HepG2 (cell line): ENCODE data around the gene GRIK3. TPM values are rescaled to one million over a fixed set of nuclear protein-coding genes. Genes with fewer than 3 reads are reported as not detected.
A peak's percentile ranks its signal among the peaks of the same experiment; 100 is the strongest.

Experiments used
- CBX5 ChIP-seq: sonication (generic); formaldehyde crosslinking; IDR thresholded peaks from 2 replicates; pipeline ENCODE4 v1.4.0; 2020; ENCODE audit warnings: missing genetic modification reagents, borderline replicate concordance
- ESRRA ChIP-seq: sonication (generic); formaldehyde crosslinking; IDR thresholded peaks from 2 replicates; pipeline ENCODE4 v1.5.1; 2020; ENCODE audit warnings: mild to moderate bottlenecking, low read depth, missing genetic modification reagents
- FOSL1 ChIP-seq: sonication (generic); formaldehyde crosslinking; IDR thresholded peaks from 2 replicates; pipeline ENCODE4 v1.9.0; 2021; ENCODE audit warnings: missing genetic modification reagents, borderline replicate concordance
- GATAD2A ChIP-seq: IDR thresholded peaks from 2 replicates; pipeline ENCODE4 v1.6.1; 2016
- KAT8 ChIP-seq: IDR thresholded peaks from 2 replicates; pipeline ENCODE4 v1.6.1; 2016; ENCODE audit warnings: missing genetic modification reagents, missing compliant biosample characterization
- KDM1A ChIP-seq: IDR thresholded peaks from 2 replicates; pipeline ENCODE4 v1.6.1; 2016; ENCODE audit warnings: missing compliant biosample characterization
- MEIS1 ChIP-seq: sonication (generic); formaldehyde crosslinking; IDR thresholded peaks from 2 replicates; pipeline ENCODE4 v1.9.0; 2021; ENCODE audit warnings: mild to moderate bottlenecking, missing genetic modification reagents, moderate library complexity, borderline replicate concordance
- TBP ChIP-seq: sonication (generic); formaldehyde crosslinking; IDR thresholded peaks from 2 replicates; pipeline ENCODE4 v1.5.0; 2020; ENCODE audit warnings: missing genetic modification reagents
- ZNF260 ChIP-seq: sonication (generic); formaldehyde crosslinking; IDR thresholded peaks from 2 replicates; pipeline ENCODE4 v1.4.0; 2020; ENCODE audit warnings: missing genetic modification reagents, low read depth, mild to moderate bottlenecking, borderline replicate concordance
- ZNF557 ChIP-seq: sonication (generic); formaldehyde crosslinking; IDR thresholded peaks from 2 replicates; pipeline ENCODE4 v1.4.0; 2020; ENCODE audit warnings: missing genetic modification reagents
- ZNF790 ChIP-seq: sonication (generic); formaldehyde crosslinking; IDR thresholded peaks from 2 replicates; pipeline ENCODE4 v1.8.0; 2022; ENCODE audit warnings: missing genetic modification reagents, mild to moderate bottlenecking, borderline replicate concordance
- ZSCAN29 ChIP-seq: sonication (generic); formaldehyde crosslinking; conservative IDR thresholded peaks from 2 replicates; pipeline ENCODE4 v1.4.0; 2020; ENCODE audit warnings: mild to moderate bottlenecking, missing genetic modification reagents
- polyA plus RNA-seq, 8 experiments: library from polyadenylated mRNA; depleted of rRNA in 3 of 8; stranded (reverse) in 7 of 8; unstranded in 1 of 8; fragments of >200 nt; fragmentation: Illumina TruSeq in 4 of 8; extraction: Trizol in 4 of 8; gene quantifications; 2 replicates each; pipeline versions ENCODE4 v1.2.1 to v1.2.3, GENCODE V29; 2011 to 2016; ENCODE audit warnings: low read depth in 4 of 8, missing spikeins in 1 of 8, mixed read lengths in 1 of 8; ENCODE audit not compliant: insufficient read depth in 1 of 8
- total RNA-seq, 5 experiments: library from RNA; depleted of rRNA; stranded (reverse); fragments of >200 nt; fragmentation: Illumina TruSeq; extraction: Trizol; gene quantifications; 2 replicates each; pipeline ENCODE4 v1.2.3, GENCODE V29; 2016; ENCODE audit warnings: low read depth in 1 of 5
- TF ChIP-seq, protein P1 (sequence below): sonication (generic); formaldehyde crosslinking; IDR thresholded peaks from 2 replicates; pipeline ENCODE4 v1.8.1; 2022; ENCODE audit warnings: low read depth, mild to moderate bottlenecking, missing genetic modification reagents
- TF ChIP-seq, protein P2 (sequence below), 2 experiments: IDR thresholded peaks; 2 replicates each; pipeline ENCODE4 v1.6.1; 2011 to 2012; ENCODE audit warnings: low read length in 2 of 2, borderline replicate concordance in 1 of 2, low read depth in 1 of 2, mild to moderate bottlenecking in 1 of 2, moderate library complexity in 1 of 2
- TF ChIP-seq, protein P3 (sequence below), 2 experiments: fragments of 450-650 bp in 1 of 2; sonication (generic) in 1 of 2; formaldehyde crosslinking; IDR thresholded peaks; 2 replicates each; pipeline versions ENCODE4 v1.5.0 to v1.8.0; 2020 to 2022; ENCODE audit warnings: mild to moderate bottlenecking in 1 of 2, missing genetic modification reagents in 1 of 2
- TF ChIP-seq, protein P4 (sequence below): IDR thresholded peaks from 2 replicates; pipeline ENCODE4 v1.4.0; 2020; ENCODE audit warnings: mild to moderate bottlenecking, missing genetic modification reagents
- TF ChIP-seq, protein P5 (sequence below): sonication (generic); formaldehyde crosslinking; IDR thresholded peaks from 2 replicates; pipeline ENCODE4 v1.4.0; 2020; ENCODE audit warnings: missing genetic modification reagents, borderline replicate concordance

The GRIK3 gene
- total and polyA plus RNA-seq, 2 of the 13 experiments (the other 11 are each of a cell fraction or from before 2014, with no cell fraction given): not detected

DNA sequence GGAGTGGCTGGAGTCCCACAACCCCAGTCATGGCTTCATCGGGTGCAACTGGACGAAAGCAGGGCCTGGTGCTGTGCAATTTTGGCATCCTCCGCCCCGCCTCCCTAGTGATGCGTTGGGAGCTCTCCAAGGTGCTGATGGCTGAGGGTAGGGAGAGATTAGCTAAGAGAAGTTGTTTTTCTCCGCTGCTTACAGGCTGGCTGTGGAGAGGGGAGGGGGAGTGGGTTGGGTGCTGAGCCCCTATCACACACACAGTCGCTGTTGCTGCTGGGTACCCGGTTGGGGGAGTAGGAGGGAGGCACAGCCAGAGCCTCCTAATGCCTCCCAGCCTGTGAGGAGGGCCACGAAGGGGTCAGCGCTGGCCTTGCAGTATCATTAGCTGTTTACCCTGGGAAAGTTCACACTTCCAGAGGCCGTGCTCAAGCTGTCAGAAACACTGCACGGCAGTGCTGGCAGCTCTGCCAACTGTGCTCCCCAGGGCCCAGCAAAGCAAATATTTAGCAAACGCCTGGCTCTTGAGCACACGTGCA lies 110.0 kb downstream of the GRIK3 start (continued):
- TF ChIP-seq, protein P1, sequence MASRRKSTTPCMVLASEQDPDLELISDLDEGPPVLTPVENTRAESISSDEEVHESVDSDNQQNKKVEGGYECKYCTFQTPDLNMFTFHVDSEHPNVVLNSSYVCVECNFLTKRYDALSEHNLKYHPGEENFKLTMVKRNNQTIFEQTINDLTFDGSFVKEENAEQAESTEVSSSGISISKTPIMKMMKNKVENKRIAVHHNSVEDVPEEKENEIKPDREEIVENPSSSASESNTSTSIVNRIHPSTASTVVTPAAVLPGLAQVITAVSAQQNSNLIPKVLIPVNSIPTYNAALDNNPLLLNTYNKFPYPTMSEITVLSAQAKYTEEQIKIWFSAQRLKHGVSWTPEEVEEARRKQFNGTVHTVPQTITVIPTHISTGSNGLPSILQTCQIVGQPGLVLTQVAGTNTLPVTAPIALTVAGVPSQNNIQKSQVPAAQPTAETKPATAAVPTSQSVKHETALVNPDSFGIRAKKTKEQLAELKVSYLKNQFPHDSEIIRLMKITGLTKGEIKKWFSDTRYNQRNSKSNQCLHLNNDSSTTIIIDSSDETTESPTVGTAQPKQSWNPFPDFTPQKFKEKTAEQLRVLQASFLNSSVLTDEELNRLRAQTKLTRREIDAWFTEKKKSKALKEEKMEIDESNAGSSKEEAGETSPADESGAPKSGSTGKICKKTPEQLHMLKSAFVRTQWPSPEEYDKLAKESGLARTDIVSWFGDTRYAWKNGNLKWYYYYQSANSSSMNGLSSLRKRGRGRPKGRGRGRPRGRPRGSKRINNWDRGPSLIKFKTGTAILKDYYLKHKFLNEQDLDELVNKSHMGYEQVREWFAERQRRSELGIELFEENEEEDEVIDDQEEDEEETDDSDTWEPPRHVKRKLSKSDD (CRISPR knock-in tag): no peak
- TF ChIP-seq ZSCAN29 (CRISPR knock-in tag) (no peak), ZNF557 (CRISPR knock-in tag) (0 out of 2 replicates have a peak, but pooled peaks have one; percentile 34), FOSL1 (CRISPR knock-in tag) (no peak), KAT8 (no peak), ZNF260 (no peak), GATAD2A (CRISPR knock-in tag) (no peak), CBX5 (CRISPR knock-in tag) (no peak), ESRRA (CRISPR knock-in tag) (no peak), ZNF790 (no peak), TBP (CRISPR knock-in tag) (no peak), KDM1A (no peak), MEIS1 (CRISPR knock-in tag) (no peak)
- TF ChIP-seq, protein P2, sequence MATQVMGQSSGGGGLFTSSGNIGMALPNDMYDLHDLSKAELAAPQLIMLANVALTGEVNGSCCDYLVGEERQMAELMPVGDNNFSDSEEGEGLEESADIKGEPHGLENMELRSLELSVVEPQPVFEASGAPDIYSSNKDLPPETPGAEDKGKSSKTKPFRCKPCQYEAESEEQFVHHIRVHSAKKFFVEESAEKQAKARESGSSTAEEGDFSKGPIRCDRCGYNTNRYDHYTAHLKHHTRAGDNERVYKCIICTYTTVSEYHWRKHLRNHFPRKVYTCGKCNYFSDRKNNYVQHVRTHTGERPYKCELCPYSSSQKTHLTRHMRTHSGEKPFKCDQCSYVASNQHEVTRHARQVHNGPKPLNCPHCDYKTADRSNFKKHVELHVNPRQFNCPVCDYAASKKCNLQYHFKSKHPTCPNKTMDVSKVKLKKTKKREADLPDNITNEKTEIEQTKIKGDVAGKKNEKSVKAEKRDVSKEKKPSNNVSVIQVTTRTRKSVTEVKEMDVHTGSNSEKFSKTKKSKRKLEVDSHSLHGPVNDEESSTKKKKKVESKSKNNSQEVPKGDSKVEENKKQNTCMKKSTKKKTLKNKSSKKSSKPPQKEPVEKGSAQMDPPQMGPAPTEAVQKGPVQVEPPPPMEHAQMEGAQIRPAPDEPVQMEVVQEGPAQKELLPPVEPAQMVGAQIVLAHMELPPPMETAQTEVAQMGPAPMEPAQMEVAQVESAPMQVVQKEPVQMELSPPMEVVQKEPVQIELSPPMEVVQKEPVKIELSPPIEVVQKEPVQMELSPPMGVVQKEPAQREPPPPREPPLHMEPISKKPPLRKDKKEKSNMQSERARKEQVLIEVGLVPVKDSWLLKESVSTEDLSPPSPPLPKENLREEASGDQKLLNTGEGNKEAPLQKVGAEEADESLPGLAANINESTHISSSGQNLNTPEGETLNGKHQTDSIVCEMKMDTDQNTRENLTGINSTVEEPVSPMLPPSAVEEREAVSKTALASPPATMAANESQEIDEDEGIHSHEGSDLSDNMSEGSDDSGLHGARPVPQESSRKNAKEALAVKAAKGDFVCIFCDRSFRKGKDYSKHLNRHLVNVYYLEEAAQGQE (IDR thresholded peaks at IDR 0.05; ENCODE audit: borderline replicate concordance in 1 of 2, low read depth in 1 of 2, low read length in 2 of 2): peak; percentile 93 to 97
- TF ChIP-seq, protein P3, sequence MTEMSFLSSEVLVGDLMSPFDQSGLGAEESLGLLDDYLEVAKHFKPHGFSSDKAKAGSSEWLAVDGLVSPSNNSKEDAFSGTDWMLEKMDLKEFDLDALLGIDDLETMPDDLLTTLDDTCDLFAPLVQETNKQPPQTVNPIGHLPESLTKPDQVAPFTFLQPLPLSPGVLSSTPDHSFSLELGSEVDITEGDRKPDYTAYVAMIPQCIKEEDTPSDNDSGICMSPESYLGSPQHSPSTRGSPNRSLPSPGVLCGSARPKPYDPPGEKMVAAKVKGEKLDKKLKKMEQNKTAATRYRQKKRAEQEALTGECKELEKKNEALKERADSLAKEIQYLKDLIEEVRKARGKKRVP (CRISPR knock-in tag; IDR thresholded peaks at IDR 0.05): no peak
- TF ChIP-seq, protein P4, sequence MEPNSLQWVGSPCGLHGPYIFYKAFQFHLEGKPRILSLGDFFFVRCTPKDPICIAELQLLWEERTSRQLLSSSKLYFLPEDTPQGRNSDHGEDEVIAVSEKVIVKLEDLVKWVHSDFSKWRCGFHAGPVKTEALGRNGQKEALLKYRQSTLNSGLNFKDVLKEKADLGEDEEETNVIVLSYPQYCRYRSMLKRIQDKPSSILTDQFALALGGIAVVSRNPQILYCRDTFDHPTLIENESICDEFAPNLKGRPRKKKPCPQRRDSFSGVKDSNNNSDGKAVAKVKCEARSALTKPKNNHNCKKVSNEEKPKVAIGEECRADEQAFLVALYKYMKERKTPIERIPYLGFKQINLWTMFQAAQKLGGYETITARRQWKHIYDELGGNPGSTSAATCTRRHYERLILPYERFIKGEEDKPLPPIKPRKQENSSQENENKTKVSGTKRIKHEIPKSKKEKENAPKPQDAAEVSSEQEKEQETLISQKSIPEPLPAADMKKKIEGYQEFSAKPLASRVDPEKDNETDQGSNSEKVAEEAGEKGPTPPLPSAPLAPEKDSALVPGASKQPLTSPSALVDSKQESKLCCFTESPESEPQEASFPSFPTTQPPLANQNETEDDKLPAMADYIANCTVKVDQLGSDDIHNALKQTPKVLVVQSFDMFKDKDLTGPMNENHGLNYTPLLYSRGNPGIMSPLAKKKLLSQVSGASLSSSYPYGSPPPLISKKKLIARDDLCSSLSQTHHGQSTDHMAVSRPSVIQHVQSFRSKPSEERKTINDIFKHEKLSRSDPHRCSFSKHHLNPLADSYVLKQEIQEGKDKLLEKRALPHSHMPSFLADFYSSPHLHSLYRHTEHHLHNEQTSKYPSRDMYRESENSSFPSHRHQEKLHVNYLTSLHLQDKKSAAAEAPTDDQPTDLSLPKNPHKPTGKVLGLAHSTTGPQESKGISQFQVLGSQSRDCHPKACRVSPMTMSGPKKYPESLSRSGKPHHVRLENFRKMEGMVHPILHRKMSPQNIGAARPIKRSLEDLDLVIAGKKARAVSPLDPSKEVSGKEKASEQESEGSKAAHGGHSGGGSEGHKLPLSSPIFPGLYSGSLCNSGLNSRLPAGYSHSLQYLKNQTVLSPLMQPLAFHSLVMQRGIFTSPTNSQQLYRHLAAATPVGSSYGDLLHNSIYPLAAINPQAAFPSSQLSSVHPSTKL (CRISPR knock-in tag): 0 out of 2 replicates have a peak, but pooled peaks have one; percentile 28
- TF ChIP-seq, protein P5, sequence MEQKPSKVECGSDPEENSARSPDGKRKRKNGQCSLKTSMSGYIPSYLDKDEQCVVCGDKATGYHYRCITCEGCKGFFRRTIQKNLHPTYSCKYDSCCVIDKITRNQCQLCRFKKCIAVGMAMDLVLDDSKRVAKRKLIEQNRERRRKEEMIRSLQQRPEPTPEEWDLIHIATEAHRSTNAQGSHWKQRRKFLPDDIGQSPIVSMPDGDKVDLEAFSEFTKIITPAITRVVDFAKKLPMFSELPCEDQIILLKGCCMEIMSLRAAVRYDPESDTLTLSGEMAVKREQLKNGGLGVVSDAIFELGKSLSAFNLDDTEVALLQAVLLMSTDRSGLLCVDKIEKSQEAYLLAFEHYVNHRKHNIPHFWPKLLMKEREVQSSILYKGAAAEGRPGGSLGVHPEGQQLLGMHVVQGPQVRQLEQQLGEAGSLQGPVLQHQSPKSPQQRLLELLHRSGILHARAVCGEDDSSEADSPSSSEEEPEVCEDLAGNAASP: no peak
